Urothelium cell line (cell line): Measurements from ENCODE around the gene PRAMEF12.
"Not testable (repeated sequence)": the region's sequence is repeated elsewhere in the genome, so short reads cannot be mapped to it uniquely, and the experiment has no call there.

ENCODE experiments used
- DNase-seq: peaks from one replicate; pipeline ENCODE4 v3.0.0; 2011; ENCODE audit warnings: low spot score, mixed read lengths
- FAIRE-seq: peaks from 2 replicates; lab custom pipeline; 2011; peaks lifted over from hg19 to GRCh38; lab: Jason Lieb, UNC

The PRAMEF12 gene

DNA sequence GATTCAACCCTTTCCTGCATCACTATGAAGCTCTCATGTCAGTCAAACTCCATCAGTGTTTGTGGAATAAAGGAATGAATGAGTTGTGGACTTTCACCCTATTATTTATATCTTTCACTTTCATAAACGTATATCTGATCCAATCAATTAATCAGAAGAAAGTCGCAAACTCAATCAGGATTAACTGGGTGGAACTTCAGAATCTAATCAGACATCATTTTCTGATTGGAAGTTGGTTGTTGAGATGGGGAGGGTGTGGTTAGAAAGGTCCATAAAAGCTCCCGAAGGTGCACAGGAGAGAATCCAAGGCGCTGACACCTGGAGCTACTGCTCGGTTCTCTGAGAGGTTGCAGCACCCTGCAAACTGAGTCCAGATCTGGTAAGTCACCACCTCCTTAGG, at the start of gene PRAMEF12:
PRAMEF12 (plus strand) TSS at position 301 of the 400 bp plus-strand sequence. CDS start 1,130 bp downstream, outside the sequence.
- no peak for FAIRE-seq

DNA sequence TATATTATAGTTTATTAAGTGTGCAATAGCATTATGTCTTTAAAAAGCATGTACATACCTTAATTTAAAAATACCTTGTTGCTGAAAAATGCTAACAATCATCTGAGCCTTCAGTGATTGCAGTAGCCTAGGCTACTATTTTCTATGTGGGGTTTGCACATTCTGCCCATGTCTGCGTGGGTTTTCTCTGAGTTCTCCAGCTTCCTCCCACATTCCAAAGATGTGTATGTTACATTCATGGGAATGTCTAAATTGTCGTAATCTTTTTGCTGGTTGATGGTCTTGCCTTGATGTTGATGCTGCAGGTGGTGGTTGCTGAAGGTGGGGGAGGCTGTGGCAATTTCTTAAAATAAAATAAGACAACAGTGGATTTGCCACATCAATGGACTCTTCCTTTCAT, 45.1 kb upstream of the PRAMEF12 start:
- FAIRE-seq (no peak), DNase-seq (no peak)

More for the DNA sequence above, at the start of gene PRAMEF12:
- no peak for DNase-seq

- no peak for DNase-seq
- FAIRE-seq = no peak
These were observed 43.4 kb upstream of the PRAMEF12 start for GRCh38 chr1:12730156-12730555.

DNA sequence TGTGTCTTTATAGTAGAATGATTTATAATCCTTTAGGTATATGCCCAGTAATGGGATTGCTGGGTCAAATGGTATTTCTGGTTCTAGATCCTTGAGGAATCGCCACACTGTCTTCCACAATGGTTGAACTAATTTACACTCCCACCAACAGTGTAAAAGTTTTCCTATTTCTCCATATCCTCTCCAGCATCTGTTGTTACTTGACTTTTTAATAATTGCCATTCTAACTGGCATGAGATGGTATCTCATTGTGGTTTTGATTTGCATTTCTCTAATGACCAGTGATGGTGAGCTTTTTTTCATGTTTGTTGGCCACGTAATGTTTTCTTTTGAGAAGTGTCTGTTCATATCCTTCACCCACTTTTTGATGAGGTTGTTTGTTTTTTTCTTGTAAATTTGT, 42.5 kb upstream of the PRAMEF12 start:
- DNase-seq, FAIRE-seq: not testable (repeated sequence)

DNA sequence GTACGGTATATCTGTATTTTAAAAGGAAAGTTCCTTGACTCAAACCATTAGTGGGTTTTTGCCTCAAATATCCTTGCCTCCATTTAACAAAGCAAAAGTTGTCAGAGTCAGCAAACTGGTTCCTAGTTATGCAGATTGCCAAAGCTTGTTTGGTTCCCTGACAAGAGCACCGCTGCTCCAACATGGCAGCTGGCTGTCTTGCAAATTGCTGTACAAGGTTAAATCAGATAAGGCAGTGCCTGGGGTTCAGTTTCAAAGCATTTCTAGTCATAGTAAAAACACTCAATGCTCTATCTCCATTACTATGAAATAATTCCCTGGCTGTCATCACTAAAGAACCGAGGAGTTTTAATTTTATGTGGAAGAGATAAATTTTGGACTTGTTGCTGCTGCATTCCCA, 38.9 kb upstream of the PRAMEF12 start:
- DNase-seq (no peak), FAIRE-seq (no peak)

DNA sequence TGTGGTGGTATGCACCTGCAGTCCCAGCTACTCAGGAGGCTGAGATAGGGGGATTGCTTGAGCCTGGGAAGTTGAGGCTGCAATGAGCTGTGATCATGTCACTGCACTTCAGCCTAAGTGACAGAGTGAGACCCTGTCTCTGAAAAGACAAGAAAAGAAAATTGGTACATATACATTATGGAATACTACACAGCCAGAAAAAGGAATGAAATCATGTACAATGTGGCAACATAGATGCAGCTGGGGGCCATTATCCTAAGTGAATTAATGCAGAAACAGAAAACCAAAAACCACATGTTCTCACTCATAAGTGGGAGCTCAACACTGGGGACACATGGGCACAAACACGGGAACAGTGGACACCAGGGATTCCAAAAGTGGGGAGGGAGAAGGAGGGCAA, 34.6 kb upstream of the PRAMEF12 start:
- DNase-seq (no peak), FAIRE-seq (no peak)

- no peak for DNase-seq
- FAIRE-seq = no peak
These were observed 33.9 kb upstream of the PRAMEF12 start for GRCh38 chr1:12739613-12740012.

GRCh38 chr1:12741946-12742345, 31.6 kb upstream of the PRAMEF12 start:
- no peak for FAIRE-seq
- DNase-seq = no peak

DNA sequence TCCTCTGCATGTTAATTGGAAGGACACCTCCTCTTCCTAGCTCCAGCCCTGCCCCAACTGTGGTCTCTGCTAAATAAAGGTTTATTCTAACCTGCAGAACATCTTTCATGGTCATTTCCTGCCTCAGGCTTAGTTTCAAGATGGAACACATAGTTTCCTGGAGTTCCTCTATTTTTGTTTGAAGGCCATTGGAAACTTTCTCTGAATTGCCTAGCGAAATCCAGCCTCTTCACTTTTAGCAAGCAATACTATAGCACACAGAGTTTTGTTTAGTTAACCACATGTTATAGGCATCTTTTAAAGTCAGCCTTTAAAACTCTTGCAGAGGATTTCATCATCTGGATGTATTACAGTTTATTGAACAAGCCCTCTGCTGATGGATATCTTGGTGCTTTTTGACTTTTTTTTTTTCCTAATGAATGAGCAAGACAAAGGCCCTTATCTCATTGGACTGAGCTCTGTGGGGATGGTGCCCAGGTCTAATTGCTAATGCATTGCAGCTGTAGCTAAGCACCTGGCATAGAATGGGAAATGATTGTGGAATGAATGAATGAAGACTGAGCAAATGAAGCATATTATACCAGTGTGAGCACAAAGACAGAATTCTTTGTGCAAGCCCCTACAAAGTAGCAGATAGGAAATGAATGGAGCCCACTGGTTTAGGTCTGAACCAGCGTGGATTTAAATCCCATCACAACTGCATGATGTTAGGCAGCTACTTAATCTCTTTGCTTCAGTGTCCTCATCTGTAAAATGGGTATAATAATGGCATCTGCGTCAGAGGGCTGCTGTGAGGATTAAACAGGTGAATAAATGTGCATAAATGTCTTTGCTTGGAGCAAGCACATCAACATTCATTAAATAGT, 28.2 kb upstream of the PRAMEF12 start:
- no peak for FAIRE-seq
- no peak for DNase-seq

- DNase-seq = no peak
- no peak for FAIRE-seq
These were observed 27.6 kb upstream of the PRAMEF12 start, which contains the start of gene CFAP107 for GRCh38 chr1:12745992-12746323. Gene CFAP107 (plus strand): TSS chr1:12746200. CDS start chr1:12746431, 231 bp downstream.

- no peak for DNase-seq
- no peak for FAIRE-seq
These were observed 24.7 kb upstream of the PRAMEF12 start for GRCh38 chr1:12748778-12749355.

- no peak for DNase-seq
- FAIRE-seq = no peak
These were observed 18.8 kb upstream of the PRAMEF12 start for GRCh38 chr1:12754738-12755137.

DNA sequence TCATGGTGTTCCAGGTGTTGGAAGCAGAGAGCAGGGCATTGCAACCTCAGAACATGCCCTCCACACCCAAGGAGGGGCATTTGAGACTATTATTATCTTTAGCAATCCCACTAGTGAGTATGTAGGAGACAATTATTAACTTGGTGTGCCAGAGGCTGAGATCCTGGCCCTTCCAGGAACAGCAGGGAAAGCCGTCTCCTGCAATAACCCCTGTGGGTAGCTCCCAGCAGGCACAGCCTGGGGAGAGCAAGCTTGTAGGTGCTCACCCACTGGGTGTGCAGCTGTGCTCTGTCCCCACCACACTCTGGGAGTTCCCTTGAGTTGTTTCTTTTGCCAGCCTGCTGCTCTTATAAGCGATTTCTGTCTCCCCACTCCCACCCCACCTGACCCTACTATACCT, 17.3 kb upstream of the PRAMEF12 start:
- DNase-seq = no peak
- FAIRE-seq = no peak

DNA sequence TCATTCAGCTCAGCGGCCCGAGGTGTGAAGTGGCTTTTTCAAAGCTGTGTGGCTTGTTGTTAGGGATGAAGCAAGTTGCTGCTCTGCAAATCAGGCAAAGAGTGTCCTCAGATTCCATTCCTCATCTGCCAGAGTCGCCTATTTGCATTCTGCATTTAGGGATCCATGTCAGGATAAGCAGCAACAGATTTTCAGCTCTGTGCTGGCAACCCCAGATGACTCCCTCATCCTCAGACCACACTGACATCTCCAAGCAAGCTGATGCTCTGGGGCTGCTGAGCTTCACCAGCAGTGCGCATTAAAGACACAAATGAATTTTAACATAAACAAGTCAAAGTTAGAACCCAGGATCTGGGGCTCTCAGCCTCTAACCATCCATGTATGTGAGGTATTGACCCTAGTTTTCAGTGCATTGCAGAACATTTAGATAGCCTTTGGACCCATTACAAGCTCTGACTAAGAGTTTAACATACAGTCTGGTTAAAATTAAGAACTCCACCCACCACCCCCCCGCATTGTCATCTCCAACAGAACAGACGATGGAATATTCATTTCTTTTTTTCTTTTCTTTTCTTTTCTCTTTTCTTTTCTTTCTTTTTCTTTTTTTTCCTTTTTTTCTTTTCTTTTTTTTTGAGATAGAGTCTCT, 16.6 kb upstream of the PRAMEF12 start:
- DNase-seq = no peak
- FAIRE-seq = no peak

DNA sequence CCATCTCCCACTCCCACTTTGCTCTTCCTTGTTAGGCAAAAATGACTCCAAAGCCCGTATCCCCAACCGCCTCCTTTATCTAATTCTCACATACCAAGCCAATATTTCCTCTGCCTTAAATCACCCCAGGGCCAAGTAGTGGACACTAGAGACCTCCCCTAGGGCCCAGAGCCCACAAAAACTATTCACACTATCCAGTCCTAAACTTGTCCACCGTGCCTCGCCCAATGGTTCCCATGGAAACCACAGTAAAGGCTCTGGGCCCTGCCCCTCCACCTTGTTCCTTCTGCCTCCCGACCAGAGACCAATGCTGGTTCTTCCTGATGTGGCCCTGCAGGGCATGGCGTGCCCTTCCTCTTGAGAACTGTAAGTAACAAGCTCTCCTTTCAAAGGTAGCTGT, 15.7 kb upstream of the PRAMEF12 start:
- no peak for FAIRE-seq
- DNase-seq = no peak

- FAIRE-seq (no peak), DNase-seq (no peak)
These were observed 13.2 kb upstream of the PRAMEF12 start for GRCh38 chr1:12760256-12760795.

- FAIRE-seq (no peak), DNase-seq (no peak)
These were observed 11.8 kb upstream of the PRAMEF12 start for GRCh38 chr1:12761781-12762180.

DNA sequence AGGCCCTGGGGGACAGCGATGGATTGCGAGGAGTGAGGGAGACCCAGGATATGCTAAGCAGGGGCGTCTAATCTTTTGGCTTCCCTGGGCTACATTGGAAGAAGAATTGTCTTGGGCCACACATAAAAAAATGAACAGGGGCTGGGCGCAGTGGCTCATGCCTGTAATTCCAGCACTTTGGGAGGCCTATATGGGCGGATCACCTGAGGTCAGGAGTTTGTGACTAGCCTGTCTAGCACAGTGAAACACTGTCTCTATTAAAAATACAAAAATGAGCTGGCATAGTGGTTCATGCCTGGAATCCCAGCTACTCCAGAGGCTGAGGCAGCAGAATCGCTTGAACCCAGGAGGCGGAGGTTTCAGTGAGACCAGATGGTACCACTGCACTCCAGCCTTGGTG, 10.8 kb upstream of the PRAMEF12 start:
- no peak for FAIRE-seq
- DNase-seq = no peak

GRCh38 chr1:12763479-12763878, 10.1 kb upstream of the PRAMEF12 start:
- FAIRE-seq (no peak), DNase-seq (no peak)

GRCh38 chr1:12764016-12764415, 9.5 kb upstream of the PRAMEF12 start:
- DNase-seq (no peak), FAIRE-seq (no peak)

DNA sequence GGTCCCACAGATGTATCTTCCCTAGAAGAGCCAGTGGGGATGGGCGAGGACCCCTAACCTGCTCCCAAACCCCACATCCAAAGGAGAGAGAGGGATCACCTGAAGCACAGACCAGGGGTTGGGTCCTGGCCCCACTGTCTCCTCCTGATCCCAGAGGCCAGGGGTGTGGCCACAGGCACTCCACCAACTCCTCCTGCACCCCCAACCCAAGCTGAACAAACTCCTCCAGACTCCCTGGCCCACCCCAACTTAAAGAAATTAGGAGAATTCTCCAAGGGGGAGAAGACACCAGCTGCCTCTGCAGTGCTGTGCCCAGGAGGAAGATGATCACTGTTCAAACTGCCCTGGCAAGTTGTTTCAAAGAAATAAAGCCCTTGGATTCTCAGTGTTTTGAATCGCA, 4.5 kb upstream of the PRAMEF12 start:
- no peak for DNase-seq
- FAIRE-seq = no peak
